ENCODE measurements around the gene LDB1. TPM values are rescaled to one million over a fixed set of nuclear protein-coding genes. Genes with fewer than 3 reads are reported as not detected.

LDB1 gene
- total and polyA plus RNA-seq, 2 of the 13 experiments (the other 11 are each of a cell fraction or from before 2014, with no cell fraction given), result 17.2 to 45.5 TPM

GRCh38 chr10:102114861-102115618, 5.1 kb downstream of the LDB1 start (continued):
- TF ChIP-seq DBP (CRISPR knock-in tag; IDR thresholded peaks at IDR 0.05; ENCODE audit: not compliant biosample characterization), result no peak
- TF ChIP-seq ZC3H13 (CRISPR knock-in tag; IDR thresholded peaks at IDR 0.05), result no peak
- TF ChIP-seq ZFAT (CRISPR knock-in tag; conservative IDR thresholded peaks at IDR 0.05), result no peak
- TF ChIP-seq ZNF562 (CRISPR knock-in tag; IDR thresholded peaks at IDR 0.05; ENCODE audit: borderline replicate concordance), result no peak
- TF ChIP-seq CC2D1A (CRISPR knock-in tag; IDR thresholded peaks at IDR 0.05), result no peak
- TF ChIP-seq POLR2A (IDR thresholded peaks at IDR 0.05; ENCODE audit: insufficient read depth in 1 of 2, low read depth in 2 of 2, low read length in 2 of 2), result peak; percentile 67 to 94
- no peak for TF ChIP-seq MZF1 (CRISPR knock-in tag; IDR thresholded peaks at IDR 0.05; ENCODE audit: borderline replicate concordance)
- TF ChIP-seq GPN1 (CRISPR knock-in tag; IDR thresholded peaks at IDR 0.05; ENCODE audit: borderline replicate concordance), result no peak
- no peak for TF ChIP-seq TCF12 (IDR thresholded peaks at IDR 0.05)
- no peak for TF ChIP-seq TCF12 (CRISPR knock-in tag; IDR thresholded peaks at IDR 0.05)
- no peak for TF ChIP-seq ZNF546 (CRISPR knock-in tag; conservative IDR thresholded peaks at IDR 0.05)
- no peak for TF ChIP-seq ZFP37 (CRISPR knock-in tag; IDR thresholded peaks at IDR 0.05; ENCODE audit: borderline replicate concordance)
- TF ChIP-seq ZNF513 (CRISPR knock-in tag; conservative IDR thresholded peaks at IDR 0.05), result no peak
- TF ChIP-seq BATF2 (CRISPR knock-in tag; IDR thresholded peaks at IDR 0.05), result no peak
- no peak for TF ChIP-seq SKI (IDR thresholded peaks at IDR 0.05; ENCODE audit: partially characterized antibody)
- 0 out of 2 replicates have a peak, but pooled peaks have one; percentile 27 for TF ChIP-seq ZNF263 (CRISPR knock-in tag; IDR thresholded peaks at IDR 0.05)
- TF ChIP-seq MBD4 (IDR thresholded peaks at IDR 0.05; ENCODE audit: borderline replicate concordance, low read length), result no peak
- TF ChIP-seq ZNF251 (CRISPR knock-in tag; IDR thresholded peaks at IDR 0.05), result no peak
- no peak for TF ChIP-seq JDP2 (CRISPR knock-in tag; IDR thresholded peaks at IDR 0.05; ENCODE audit: borderline replicate concordance)
- peak; percentile 30 for TF ChIP-seq ZNF18 (CRISPR knock-in tag; IDR thresholded peaks at IDR 0.05; ENCODE audit: insufficient replicate concordance)
- no peak for TF ChIP-seq ZNF782 (CRISPR knock-in tag; IDR thresholded peaks at IDR 0.05; ENCODE audit: borderline replicate concordance)
- peak; percentile 27; the same call in 1 of the 2 replicates for TF ChIP-seq ZNF7 (CRISPR knock-in tag; IDR thresholded peaks at IDR 0.05)
- no peak for TF ChIP-seq RBAK (CRISPR knock-in tag; IDR thresholded peaks at IDR 0.05)
- TF ChIP-seq IRF9 (CRISPR knock-in tag; IDR thresholded peaks at IDR 0.05; ENCODE audit: borderline replicate concordance), result no peak
- no peak for TF ChIP-seq ZNF570 (CRISPR knock-in tag; IDR thresholded peaks at IDR 0.05; ENCODE audit: borderline replicate concordance)
- no peak for TF ChIP-seq ISX (CRISPR knock-in tag; conservative IDR thresholded peaks at IDR 0.05)
